GM23338 (cell line): Measurements from ENCODE around the gene ZBTB7C. TPM values are rescaled to one million over a fixed set of nuclear protein-coding genes. Genes with fewer than 3 reads are reported as not detected.

Source experiments
- ATAC-seq: fragments of 200-7000 bp; cut with Tn5 transposase; 3 replicates; pipeline ENCODE4 v1.9.1; 2020
- DNase-seq: peaks from one replicate; pipeline ENCODE4 v3.0.0-alpha.2; 2015; ENCODE audit warnings: low spot score
- H2AFZ ChIP-seq: fragments of 200-600 bp; sonication (generic); 2 replicates; pipeline ENCODE4 v1.8.0; 2016; ENCODE audit warnings: antibody characterized with exemption, mild to moderate bottlenecking, moderate library complexity
- H3F3A ChIP-seq: fragments of 200-600 bp; sonication (generic); replicated peaks from 2 replicates; pipeline ENCODE4 v1.8.0; 2017; ENCODE audit warnings: antibody characterized with exemption, mixed run types, low read depth
- H3K27ac ChIP-seq: fragments of 200-600 bp; sonication (generic); 2 replicates; pipeline ENCODE4 v1.6.1; 2016; ENCODE audit warnings: low read depth
- H3K27me3 ChIP-seq: fragments of 200-600 bp; sonication (generic); 2 replicates; pipeline ENCODE4 v1.8.0; 2016; ENCODE audit warnings: mild to moderate bottlenecking, mixed run types, moderate library complexity; ENCODE audit not compliant: insufficient read depth
- H3K36me3 ChIP-seq: fragments of 200-600 bp; sonication (generic); 2 replicates; pipeline ENCODE4 v1.8.0; 2016; ENCODE audit warnings: mild to moderate bottlenecking; ENCODE audit not compliant: insufficient read depth
- H3K4me1 ChIP-seq: fragments of 200-600 bp; sonication (generic); 2 replicates; pipeline ENCODE4 v1.8.0; 2016; ENCODE audit warnings: mild to moderate bottlenecking, moderate library complexity; ENCODE audit not compliant: insufficient read depth
- H3K4me2 ChIP-seq: fragments of 200-600 bp; sonication (generic); 2 replicates; pipeline ENCODE4 v1.7.1; 2017; ENCODE audit warnings: mixed run types
- H3K4me3 ChIP-seq: fragments of 200-600 bp; sonication (generic); 2 replicates; pipeline ENCODE4 v1.6.1; 2016; ENCODE audit warnings: mixed run types
- H3K79me2 ChIP-seq: fragments of 200-600 bp; sonication (generic); replicated peaks from 2 replicates; pipeline ENCODE4 v1.8.0; 2017; ENCODE audit warnings: mild to moderate bottlenecking; ENCODE audit not compliant: insufficient read depth
- H3K9me2 ChIP-seq: fragments of 200-600 bp; sonication (generic); 2 replicates; pipeline ENCODE4 v1.8.0; 2017; ENCODE audit not compliant: insufficient read depth
- H4K20me1 ChIP-seq: fragments of 200-600 bp; sonication (generic); replicated peaks from 2 replicates; pipeline ENCODE4 v1.8.0; 2017; ENCODE audit warnings: mild to moderate bottlenecking; ENCODE audit not compliant: insufficient read depth
- H3K27ac Mint-ChIP-seq: 2 replicates; pipeline ENCODE4 v1.8.0; 2020; ENCODE audit warnings: inconsistent platforms, mild to moderate bottlenecking, moderate library complexity, mixed read lengths
- H3K27me3 Mint-ChIP-seq: 3 replicates; pipeline ENCODE4 v1.8.0; 2022; ENCODE audit warnings: low read depth, mild to moderate bottlenecking, moderate library complexity, mixed read lengths, inconsistent platforms; ENCODE audit not compliant: insufficient read depth, poor library complexity
- H3K36me3 Mint-ChIP-seq: 3 replicates; pipeline ENCODE4 v1.8.0; 2021; ENCODE audit warnings: low read depth, mild to moderate bottlenecking, inconsistent platforms, moderate library complexity, mixed read lengths
- H3K4me1 Mint-ChIP-seq: 3 replicates; pipeline ENCODE4 v1.8.0; 2020; ENCODE audit warnings: mild to moderate bottlenecking, inconsistent platforms, mixed read lengths
- H3K4me3 Mint-ChIP-seq: 3 replicates; pipeline ENCODE4 v1.8.0; 2021; ENCODE audit warnings: moderate library complexity, mild to moderate bottlenecking, inconsistent platforms, mixed read lengths
- H3K9me3 Mint-ChIP-seq: 3 replicates; pipeline ENCODE4 v1.8.0; 2020; ENCODE audit warnings: moderate library complexity, mild to moderate bottlenecking, inconsistent platforms, mixed read lengths
- EZH2 ChIP-seq: fragments of 200-600 bp; sonication (generic); IDR thresholded peaks from one replicate; pipeline ENCODE4 v1.8.0; 2017; ENCODE audit warnings: antibody characterized with exemption, mild to moderate bottlenecking, low read depth; ENCODE audit not compliant: unreplicated experiment
- JUNB ChIP-seq: IDR thresholded peaks from one replicate; pipeline ENCODE4 v1.6.1; 2016; ENCODE audit warnings: antibody characterized with exemption; ENCODE audit not compliant: unreplicated experiment
- polyA plus RNA-seq: library from polyadenylated mRNA; unstranded; fragments of >200 nt; fragmentation: Nextera tagmentation; extraction: Ambion mirVana; gene quantifications from 2 replicates; pipeline ENCODE4 v1.2.1, GENCODE V29; 2016
- total RNA-seq: library from RNA; depleted of rRNA; stranded (reverse); fragments of >200 nt; shearing (Covaris generic); gene quantifications from 2 replicates; pipeline ENCODE4 v1.2.3, GENCODE V29; 2014
- TF ChIP-seq, protein P1 (sequence below), 2 experiments: fragments of 200-600 bp in 1 of 2; sonication (generic) in 1 of 2; conservative IDR thresholded peaks; 2 replicates each; pipeline versions ENCODE4 v1.5.1 to v1.6.1; 2016 to 2017; ENCODE audit warnings: antibody characterized with exemption in 2 of 2, low read depth in 2 of 2, mild to moderate bottlenecking in 2 of 2, moderate library complexity in 1 of 2
- TF ChIP-seq, protein P2 (sequence below): IDR thresholded peaks from 2 replicates; pipeline ENCODE4 v1.6.1; 2016; ENCODE audit warnings: antibody characterized with exemption
- TF ChIP-seq, protein P3 (sequence below): IDR thresholded peaks from one replicate; pipeline ENCODE4 v1.6.1; 2018; ENCODE audit warnings: antibody characterized with exemption; ENCODE audit not compliant: unreplicated experiment

Gene ZBTB7C
- total and polyA plus RNA-seq, 2 experiments from 2014 or later, result 0.03 to 0.14 TPM

DNA sequence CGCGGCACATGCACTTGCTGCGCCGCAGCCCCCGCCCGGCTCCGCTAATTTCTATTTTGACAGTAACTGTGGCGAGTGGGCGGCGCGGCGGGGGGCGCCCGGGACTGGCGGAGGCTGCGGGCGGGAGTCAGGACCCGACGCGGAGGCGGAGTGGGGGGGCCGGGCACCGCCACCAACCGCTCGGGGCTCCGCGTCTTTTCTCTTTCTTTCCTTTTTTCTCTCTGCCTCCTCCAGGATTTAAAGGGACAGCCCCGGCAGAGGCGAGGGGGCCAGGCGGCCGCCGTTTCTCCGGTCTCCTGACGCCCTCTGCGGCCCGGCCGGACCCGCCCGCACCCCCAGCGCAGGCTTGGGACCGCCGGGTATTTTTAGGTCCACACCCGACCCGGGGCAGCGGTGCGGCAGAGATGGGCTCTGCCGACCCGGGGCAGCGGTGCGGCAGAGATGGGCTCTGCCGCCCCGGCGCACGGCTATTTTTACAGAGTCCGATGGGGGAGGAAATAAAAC, 460 bp upstream of the ZBTB7C start:
- Histone ChIP-seq H3K4me1 (peaks cover 21% of the 10 kb centered on the region), H3K27me3 (peaks cover 70% of the 10 kb centered on the region), H3K4me3 (peak overlapping the region; percentile 84), H3K36me3 (no peaks in the 10 kb centered on the region), H3K4me2 (peak overlapping the region; percentile 93), H3K27ac (no peak overlapping the region), H3K9me2 (no peaks in the 10 kb centered on the region), H3F3A (no peaks in the 10 kb centered on the region), H3K79me2 (no peaks in the 10 kb centered on the region), H2AFZ (peak overlapping the region; percentile 98), H4K20me1 (0 out of 2 replicates have a peak, but pooled peaks cover 4% of the 10 kb centered on the region)
- Mint-ChIP-seq H3K4me1 (peaks cover 25% of the 10 kb centered on the region), H3K27ac (no peak overlapping the region), H3K9me3 (no peaks in the 10 kb centered on the region), H3K27me3 (peaks cover 51% of the 10 kb centered on the region), H3K36me3 (no peaks in the 10 kb centered on the region; the same call in 2 of the 3 replicates), H3K4me3 (peak overlapping the region; percentile 74; the same call in 2 of the 3 replicates)
- TF ChIP-seq, protein P1, sequence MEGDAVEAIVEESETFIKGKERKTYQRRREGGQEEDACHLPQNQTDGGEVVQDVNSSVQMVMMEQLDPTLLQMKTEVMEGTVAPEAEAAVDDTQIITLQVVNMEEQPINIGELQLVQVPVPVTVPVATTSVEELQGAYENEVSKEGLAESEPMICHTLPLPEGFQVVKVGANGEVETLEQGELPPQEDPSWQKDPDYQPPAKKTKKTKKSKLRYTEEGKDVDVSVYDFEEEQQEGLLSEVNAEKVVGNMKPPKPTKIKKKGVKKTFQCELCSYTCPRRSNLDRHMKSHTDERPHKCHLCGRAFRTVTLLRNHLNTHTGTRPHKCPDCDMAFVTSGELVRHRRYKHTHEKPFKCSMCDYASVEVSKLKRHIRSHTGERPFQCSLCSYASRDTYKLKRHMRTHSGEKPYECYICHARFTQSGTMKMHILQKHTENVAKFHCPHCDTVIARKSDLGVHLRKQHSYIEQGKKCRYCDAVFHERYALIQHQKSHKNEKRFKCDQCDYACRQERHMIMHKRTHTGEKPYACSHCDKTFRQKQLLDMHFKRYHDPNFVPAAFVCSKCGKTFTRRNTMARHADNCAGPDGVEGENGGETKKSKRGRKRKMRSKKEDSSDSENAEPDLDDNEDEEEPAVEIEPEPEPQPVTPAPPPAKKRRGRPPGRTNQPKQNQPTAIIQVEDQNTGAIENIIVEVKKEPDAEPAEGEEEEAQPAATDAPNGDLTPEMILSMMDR (conservative IDR thresholded peaks at IDR 0.05; ENCODE audit: low read depth in 2 of 2), result peak in 1 of 2 experiments; percentile 27; a peak in 2 of 4 replicates
- TF ChIP-seq JUNB, result no peak
- ATAC-seq (peak; percentile 19), DNase-seq (peak; percentile 49)

DNA sequence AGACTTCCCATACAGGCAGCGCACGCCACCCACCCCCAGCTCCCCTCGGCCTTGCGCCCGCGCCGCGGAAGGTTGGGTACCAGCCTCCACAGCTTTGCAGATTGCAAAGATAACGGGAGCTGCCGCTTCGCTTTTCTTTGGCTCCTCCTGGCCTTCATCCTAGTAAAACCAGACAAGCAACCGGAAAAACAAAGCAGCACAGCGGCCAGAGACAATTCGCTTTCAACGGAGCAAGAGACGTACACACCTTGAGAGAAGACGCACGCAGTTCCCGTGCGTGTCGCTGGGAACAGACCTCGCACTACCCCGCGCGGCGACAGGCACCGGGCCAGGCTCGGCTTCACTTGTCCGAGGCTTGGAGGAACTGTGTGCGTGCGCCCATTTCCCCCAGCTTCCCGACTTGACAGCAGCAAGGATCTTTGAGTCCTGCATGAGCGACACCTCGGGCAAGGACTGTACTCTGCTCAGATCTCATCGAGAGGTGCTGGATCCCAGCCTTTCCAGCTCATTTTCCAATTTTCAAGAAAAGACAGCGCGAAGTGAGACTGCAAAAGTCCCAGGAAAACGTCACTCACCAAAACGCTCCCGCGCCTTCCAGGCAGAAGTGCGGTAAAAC, 964 bp downstream of the ZBTB7C start:
- peak overlapping the region; percentile 88 for H3K4me2 ChIP-seq
- 0 out of 2 replicates have a peak, but pooled peaks cover 4% of the 10 kb centered on the region for H4K20me1 ChIP-seq
- peaks cover 79% of the 10 kb centered on the region for H3K27me3 ChIP-seq
- H3K4me1 ChIP-seq, result peaks cover 21% of the 10 kb centered on the region
- Mint-ChIP-seq H3K9me3 (no peaks in the 10 kb centered on the region), H3K27me3 (peaks cover 55% of the 10 kb centered on the region), H3K4me1 (peaks cover 31% of the 10 kb centered on the region), H3K4me3 (peak overlapping the region; percentile 80), H3K27ac (no peak overlapping the region), H3K36me3 (no peaks in the 10 kb centered on the region; the same call in 2 of the 3 replicates)
- H3K36me3 ChIP-seq, result no peaks in the 10 kb centered on the region
- no peaks in the 10 kb centered on the region for H3K9me2 ChIP-seq
- H2AFZ ChIP-seq, result peak overlapping the region; percentile 94
- DNase-seq (peak; percentile 36), ATAC-seq (no peak)
- H3K27ac ChIP-seq, result no peak overlapping the region
- no peak for TF ChIP-seq JUNB
- TF ChIP-seq, protein P2, sequence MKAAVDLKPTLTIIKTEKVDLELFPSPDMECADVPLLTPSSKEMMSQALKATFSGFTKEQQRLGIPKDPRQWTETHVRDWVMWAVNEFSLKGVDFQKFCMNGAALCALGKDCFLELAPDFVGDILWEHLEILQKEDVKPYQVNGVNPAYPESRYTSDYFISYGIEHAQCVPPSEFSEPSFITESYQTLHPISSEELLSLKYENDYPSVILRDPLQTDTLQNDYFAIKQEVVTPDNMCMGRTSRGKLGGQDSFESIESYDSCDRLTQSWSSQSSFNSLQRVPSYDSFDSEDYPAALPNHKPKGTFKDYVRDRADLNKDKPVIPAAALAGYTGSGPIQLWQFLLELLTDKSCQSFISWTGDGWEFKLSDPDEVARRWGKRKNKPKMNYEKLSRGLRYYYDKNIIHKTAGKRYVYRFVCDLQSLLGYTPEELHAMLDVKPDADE, result no peak
- TF ChIP-seq, protein P3, sequence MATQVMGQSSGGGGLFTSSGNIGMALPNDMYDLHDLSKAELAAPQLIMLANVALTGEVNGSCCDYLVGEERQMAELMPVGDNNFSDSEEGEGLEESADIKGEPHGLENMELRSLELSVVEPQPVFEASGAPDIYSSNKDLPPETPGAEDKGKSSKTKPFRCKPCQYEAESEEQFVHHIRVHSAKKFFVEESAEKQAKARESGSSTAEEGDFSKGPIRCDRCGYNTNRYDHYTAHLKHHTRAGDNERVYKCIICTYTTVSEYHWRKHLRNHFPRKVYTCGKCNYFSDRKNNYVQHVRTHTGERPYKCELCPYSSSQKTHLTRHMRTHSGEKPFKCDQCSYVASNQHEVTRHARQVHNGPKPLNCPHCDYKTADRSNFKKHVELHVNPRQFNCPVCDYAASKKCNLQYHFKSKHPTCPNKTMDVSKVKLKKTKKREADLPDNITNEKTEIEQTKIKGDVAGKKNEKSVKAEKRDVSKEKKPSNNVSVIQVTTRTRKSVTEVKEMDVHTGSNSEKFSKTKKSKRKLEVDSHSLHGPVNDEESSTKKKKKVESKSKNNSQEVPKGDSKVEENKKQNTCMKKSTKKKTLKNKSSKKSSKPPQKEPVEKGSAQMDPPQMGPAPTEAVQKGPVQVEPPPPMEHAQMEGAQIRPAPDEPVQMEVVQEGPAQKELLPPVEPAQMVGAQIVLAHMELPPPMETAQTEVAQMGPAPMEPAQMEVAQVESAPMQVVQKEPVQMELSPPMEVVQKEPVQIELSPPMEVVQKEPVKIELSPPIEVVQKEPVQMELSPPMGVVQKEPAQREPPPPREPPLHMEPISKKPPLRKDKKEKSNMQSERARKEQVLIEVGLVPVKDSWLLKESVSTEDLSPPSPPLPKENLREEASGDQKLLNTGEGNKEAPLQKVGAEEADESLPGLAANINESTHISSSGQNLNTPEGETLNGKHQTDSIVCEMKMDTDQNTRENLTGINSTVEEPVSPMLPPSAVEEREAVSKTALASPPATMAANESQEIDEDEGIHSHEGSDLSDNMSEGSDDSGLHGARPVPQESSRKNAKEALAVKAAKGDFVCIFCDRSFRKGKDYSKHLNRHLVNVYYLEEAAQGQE, result no peak
- peak; percentile 87 for TF ChIP-seq EZH2
- peak overlapping the region; percentile 84 for H3K4me3 ChIP-seq
- H3F3A ChIP-seq, result no peaks in the 10 kb centered on the region
- no peaks in the 10 kb centered on the region for H3K79me2 ChIP-seq
